ENCODE data around the gene ARHGAP6.
"Not testable (repeated sequence)": the region's sequence is repeated elsewhere in the genome, so short reads cannot be mapped to it uniquely, and the experiment has no call there.

Gene ARHGAP6

GRCh38 chrX:11509786-11510185 is 155.9 kb downstream of the ARHGAP6 start:
- no peak for DNase-seq

GRCh38 chrX:11504234-11504633 is 161.5 kb downstream of the ARHGAP6 start:
- DNase-seq: no peak

- no peak for DNase-seq
Measured at GRCh38 chrX:11499076-11500044, 166.4 kb downstream of the ARHGAP6 start.

- not testable (repeated sequence) for DNase-seq
Measured at GRCh38 chrX:11491375-11491774, 174.3 kb downstream of the ARHGAP6 start.

- no peak for DNase-seq
Measured at GRCh38 chrX:11484290-11484689, 181.4 kb downstream of the ARHGAP6 start.

- DNase-seq: no peak
Measured at GRCh38 chrX:11481035-11481434, 184.7 kb downstream of the ARHGAP6 start.

GRCh38 chrX:11480626-11481025 is 185.1 kb downstream of the ARHGAP6 start:
- no peak for DNase-seq

GRCh38 chrX:11478911-11479310 is 186.8 kb downstream of the ARHGAP6 start:
- DNase-seq: no peak

GRCh38 chrX:11478026-11478425 is 187.7 kb downstream of the ARHGAP6 start:
- no peak for DNase-seq

- no peak for DNase-seq
Measured at GRCh38 chrX:11474576-11474975, 191.1 kb downstream of the ARHGAP6 start.

- DNase-seq: no peak
Measured at GRCh38 chrX:11474021-11474420, 191.7 kb downstream of the ARHGAP6 start.

- no peak for DNase-seq
Measured at GRCh38 chrX:11472879-11473278, 192.8 kb downstream of the ARHGAP6 start.

- no peak for DNase-seq
Measured at GRCh38 chrX:11472381-11472780, 193.3 kb downstream of the ARHGAP6 start.

- DNase-seq: no peak
Measured at GRCh38 chrX:11470250-11470974, 195.3 kb downstream of the ARHGAP6 start.

GRCh38 chrX:11465648-11466411 is 199.9 kb downstream of the ARHGAP6 start:
- DNase-seq: no peak

GRCh38 chrX:11464836-11465463 is 200.8 kb downstream of the ARHGAP6 start:
- no peak for DNase-seq

GRCh38 chrX:11464380-11464779 is 201.3 kb downstream of the ARHGAP6 start:
- no peak for DNase-seq

- DNase-seq: no peak
Measured at GRCh38 chrX:11462648-11463047, 203.1 kb downstream of the ARHGAP6 start.

GRCh38 chrX:11462136-11462535 is 203.6 kb downstream of the ARHGAP6 start:
- DNase-seq: no peak

GRCh38 chrX:11461201-11462001 is 204.3 kb downstream of the ARHGAP6 start:
- no peak for DNase-seq

- DNase-seq: no peak
Measured at GRCh38 chrX:11460347-11460746, 205.4 kb downstream of the ARHGAP6 start.

- DNase-seq: no peak
Measured at GRCh38 chrX:11458170-11458569, 207.6 kb downstream of the ARHGAP6 start.

All from activated naive CD4-positive, alpha-beta T cell (primary cell).